HEK293T (cell line): ENCODE measurements around the gene HAPLN2.

ENCODE experiments used
- FOXA1 ChIP-seq: fragments of 450-650 bp; IDR thresholded peaks from 2 replicates; pipeline ENCODE4 v1.6.1; 2016; ENCODE audit warnings: mild to moderate bottlenecking
- FOXK2 ChIP-seq: fragments of 450-650 bp; IDR thresholded peaks from 2 replicates; pipeline ENCODE4 v1.6.1; 2016; ENCODE audit warnings: mild to moderate bottlenecking
- FOXM1 ChIP-seq: fragments of 450-650 bp; IDR thresholded peaks from 2 replicates; pipeline ENCODE4 v1.6.1; 2017; ENCODE audit warnings: mild to moderate bottlenecking, borderline replicate concordance
- L3MBTL2 ChIP-seq: fragments of 450-650 bp; conservative IDR thresholded peaks from 2 replicates; pipeline ENCODE4 v1.6.1; 2016; ENCODE audit warnings: mild to moderate bottlenecking
- SP1 ChIP-seq: fragments of 450-650 bp; IDR thresholded peaks from 2 replicates; pipeline ENCODE4 v1.6.1; 2017
- ZNF384 ChIP-seq: fragments of 450-650 bp; IDR thresholded peaks from 2 replicates; pipeline ENCODE4 v1.6.1; 2016

- TF ChIP-seq ZNF384 (no peak), L3MBTL2 (no peak), FOXA1 (no peak), SP1 (no peak), FOXK2 (no peak), FOXM1 (no peak)
These were observed 43.5 kb downstream of the HAPLN2 start for GRCh38 chr1:156662800-156663055.
